DOHH2 (cell line): ENCODE data around the gene TAAR2.

Experiments
- CTCF ChIP-seq: fragments of 200-600 bp; sonication (generic); IDR thresholded peaks from one replicate; pipeline ENCODE4 v1.5.1; 2014; ENCODE audit warnings: antibody characterized with exemption, mild to moderate bottlenecking, low read depth, low read length; ENCODE audit not compliant: poor library complexity, severe bottlenecking
- EZH2phosphoT487 ChIP-seq: fragments of 200-600 bp; sonication (generic); IDR thresholded peaks from 2 replicates; pipeline ENCODE4 v1.6.1; 2017; ENCODE audit warnings: borderline replicate concordance, mild to moderate bottlenecking, antibody characterized with exemption, low read length, moderate library complexity, mixed read lengths

- TF ChIP-seq CTCF: no peak
- TF ChIP-seq EZH2phosphoT487: no peak
Observed at GRCh38 chr6:132623106-132623845, 799 bp downstream of the TAAR2 start.
